Nephron (organoid): ENCODE data around the gene CYP4F11.

Experiments used
- H3K27ac Mint-ChIP-seq, 3 experiments: 2 replicates each; pipeline ENCODE4 v1.8.0; 2020; ENCODE audit warnings: mixed read lengths in 3 of 3, mild to moderate bottlenecking in 2 of 3, moderate library complexity in 1 of 3
- H3K27me3 Mint-ChIP-seq: 2 replicates; pipeline ENCODE4 v1.8.0; 2021; ENCODE audit warnings: low read depth, mild to moderate bottlenecking, moderate library complexity, mixed read lengths
- H3K36me3 Mint-ChIP-seq: 2 replicates; pipeline ENCODE4 v1.8.0; 2020; ENCODE audit warnings: low read depth, mixed read lengths
- H3K4me1 Mint-ChIP-seq: 2 replicates; pipeline ENCODE4 v1.8.0; 2020; ENCODE audit warnings: mixed read lengths
- H3K4me3 Mint-ChIP-seq, 3 experiments: 2 replicates each; pipeline ENCODE4 v1.8.0; 2020; ENCODE audit warnings: mild to moderate bottlenecking in 3 of 3, mixed read lengths in 3 of 3, moderate library complexity in 2 of 3
- H3K9me3 Mint-ChIP-seq: 2 replicates; pipeline ENCODE4 v1.8.0; 2020; ENCODE audit warnings: mixed read lengths
- TF ChIP-seq, protein P1 (sequence below), 3 experiments: fragments of 200-600 bp; sonication (generic); IDR thresholded peaks; one replicate each; pipeline ENCODE4 v1.5.0; 2021; ENCODE audit warnings: antibody characterized with exemption in 3 of 3; ENCODE audit not compliant: unreplicated experiment in 3 of 3

The CYP4F11 gene

DNA sequence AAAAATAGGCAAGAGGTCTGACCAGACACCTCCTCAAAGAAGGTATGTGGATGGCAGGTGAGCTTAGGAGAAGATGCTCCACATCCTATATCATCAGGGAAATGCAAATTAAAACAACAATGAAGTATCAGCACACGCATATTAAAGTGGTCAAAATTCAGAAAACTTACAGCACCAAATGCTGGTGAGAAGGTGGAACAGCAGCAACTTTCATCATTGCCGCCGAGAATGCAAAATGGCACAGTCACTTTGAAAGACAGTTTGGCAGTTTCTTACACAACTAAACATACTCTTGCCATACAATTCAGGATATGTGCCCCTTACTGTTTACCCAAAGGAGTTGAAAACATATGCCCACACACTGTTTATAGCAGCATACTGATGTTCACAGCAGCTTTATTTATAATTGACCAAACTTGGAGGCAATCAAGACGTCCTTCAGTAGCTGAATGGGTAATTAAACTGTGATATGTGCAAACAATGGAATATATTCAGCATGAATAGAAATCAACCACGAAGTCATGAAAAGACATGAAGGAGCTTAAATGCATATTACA is 37.0 kb upstream of the CYP4F11 start:
- Mint-ChIP-seq H3K9me3 (peaks cover 14% of the 10 kb centered on the region), H3K4me1 (no peaks in the 10 kb centered on the region), H3K27me3 (no peaks in the 10 kb centered on the region), H3K4me3 (no peak overlapping the region), H3K27ac (no peak overlapping the region), H3K36me3 (no peaks in the 10 kb centered on the region)
- TF ChIP-seq, protein P1, sequence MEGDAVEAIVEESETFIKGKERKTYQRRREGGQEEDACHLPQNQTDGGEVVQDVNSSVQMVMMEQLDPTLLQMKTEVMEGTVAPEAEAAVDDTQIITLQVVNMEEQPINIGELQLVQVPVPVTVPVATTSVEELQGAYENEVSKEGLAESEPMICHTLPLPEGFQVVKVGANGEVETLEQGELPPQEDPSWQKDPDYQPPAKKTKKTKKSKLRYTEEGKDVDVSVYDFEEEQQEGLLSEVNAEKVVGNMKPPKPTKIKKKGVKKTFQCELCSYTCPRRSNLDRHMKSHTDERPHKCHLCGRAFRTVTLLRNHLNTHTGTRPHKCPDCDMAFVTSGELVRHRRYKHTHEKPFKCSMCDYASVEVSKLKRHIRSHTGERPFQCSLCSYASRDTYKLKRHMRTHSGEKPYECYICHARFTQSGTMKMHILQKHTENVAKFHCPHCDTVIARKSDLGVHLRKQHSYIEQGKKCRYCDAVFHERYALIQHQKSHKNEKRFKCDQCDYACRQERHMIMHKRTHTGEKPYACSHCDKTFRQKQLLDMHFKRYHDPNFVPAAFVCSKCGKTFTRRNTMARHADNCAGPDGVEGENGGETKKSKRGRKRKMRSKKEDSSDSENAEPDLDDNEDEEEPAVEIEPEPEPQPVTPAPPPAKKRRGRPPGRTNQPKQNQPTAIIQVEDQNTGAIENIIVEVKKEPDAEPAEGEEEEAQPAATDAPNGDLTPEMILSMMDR (IDR thresholded peaks at IDR 0.05; ENCODE audit: unreplicated experiment in 3 of 3), result no peak

DNA sequence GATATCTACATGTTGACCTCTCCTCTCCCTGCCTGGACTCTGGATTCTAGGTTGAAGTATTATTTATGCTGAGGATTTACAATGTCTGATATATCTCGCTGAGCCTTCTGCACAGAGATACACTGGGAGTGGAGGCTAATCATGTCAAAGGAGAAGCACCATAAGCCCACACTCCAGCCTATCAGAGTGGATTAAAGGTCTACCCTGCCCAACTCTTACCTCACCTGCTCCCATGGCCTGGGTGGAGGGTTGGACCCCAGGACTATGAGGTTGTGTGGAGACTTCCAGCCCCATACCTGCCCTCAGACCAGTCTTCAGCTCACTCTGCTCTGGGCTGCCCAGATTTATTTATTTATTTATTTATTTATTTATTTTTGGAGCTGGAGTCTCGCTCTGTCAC is 29.9 kb upstream of the CYP4F11 start:
- Mint-ChIP-seq H3K9me3 (peaks cover 30% of the 10 kb centered on the region), H3K4me1 (no peaks in the 10 kb centered on the region), H3K27me3 (no peaks in the 10 kb centered on the region), H3K36me3 (no peaks in the 10 kb centered on the region), H3K4me3 (no peak overlapping the region), H3K27ac (no peak overlapping the region)
- TF ChIP-seq, protein P1 (IDR thresholded peaks at IDR 0.05; ENCODE audit: unreplicated experiment in 3 of 3), result no peak

DNA sequence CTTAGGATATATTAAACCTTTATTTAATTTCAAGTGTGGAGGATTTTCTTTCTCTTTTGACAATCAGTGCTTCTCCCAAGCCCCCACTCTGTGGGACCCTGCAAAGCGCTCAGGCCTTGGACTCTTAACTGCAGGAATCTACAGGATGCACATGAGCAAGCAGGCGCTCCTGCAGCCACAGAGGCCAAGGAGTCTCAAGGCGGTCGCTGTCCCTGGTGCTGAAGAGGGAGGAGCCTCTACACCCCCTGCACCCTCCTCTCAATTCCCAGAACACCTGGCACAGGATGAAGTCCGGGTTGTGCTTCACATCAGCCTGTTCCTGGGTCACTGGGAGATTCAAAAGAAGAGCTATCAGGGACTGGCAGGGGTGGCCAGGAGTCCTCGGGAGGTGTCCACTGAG is 28.0 kb upstream of the CYP4F11 start:
- Mint-ChIP-seq H3K4me1 (no peaks in the 10 kb centered on the region), H3K36me3 (no peaks in the 10 kb centered on the region), H3K27me3 (no peaks in the 10 kb centered on the region), H3K27ac (no peak overlapping the region), H3K9me3 (peaks cover 33% of the 10 kb centered on the region), H3K4me3 (no peak overlapping the region)
- TF ChIP-seq, protein P1 (IDR thresholded peaks at IDR 0.05; ENCODE audit: unreplicated experiment in 3 of 3), result no peak

DNA sequence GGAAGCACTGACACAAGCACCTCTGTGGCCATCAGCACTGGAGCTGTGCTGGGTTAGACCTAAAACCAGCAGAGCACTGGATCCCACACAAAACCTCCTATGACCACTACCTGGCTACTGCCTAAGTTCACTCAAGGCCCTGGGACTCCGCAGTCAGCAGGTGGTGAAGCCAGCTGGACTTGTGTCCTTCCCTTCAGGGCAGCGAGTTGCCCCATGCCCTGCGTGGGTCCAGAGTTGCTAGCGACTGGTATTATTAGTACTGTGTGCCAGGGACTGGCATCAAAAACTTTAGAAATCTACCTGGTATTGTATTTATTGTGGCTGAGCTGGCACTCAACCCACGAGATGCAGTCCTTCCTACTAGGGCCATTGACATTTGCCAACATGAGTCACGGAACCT is 20.5 kb upstream of the CYP4F11 start:
- no peak overlapping the region for H3K4me3 Mint-ChIP-seq
- no peaks in the 10 kb centered on the region for H3K4me1 Mint-ChIP-seq
- TF ChIP-seq, protein P1 (IDR thresholded peaks at IDR 0.05; ENCODE audit: unreplicated experiment in 3 of 3), result no peak
- no peaks in the 10 kb centered on the region for H3K27me3 Mint-ChIP-seq
- no peaks in the 10 kb centered on the region for H3K36me3 Mint-ChIP-seq
- H3K9me3 Mint-ChIP-seq, result peaks cover 22% of the 10 kb centered on the region
- H3K27ac Mint-ChIP-seq, result no peak overlapping the region

DNA sequence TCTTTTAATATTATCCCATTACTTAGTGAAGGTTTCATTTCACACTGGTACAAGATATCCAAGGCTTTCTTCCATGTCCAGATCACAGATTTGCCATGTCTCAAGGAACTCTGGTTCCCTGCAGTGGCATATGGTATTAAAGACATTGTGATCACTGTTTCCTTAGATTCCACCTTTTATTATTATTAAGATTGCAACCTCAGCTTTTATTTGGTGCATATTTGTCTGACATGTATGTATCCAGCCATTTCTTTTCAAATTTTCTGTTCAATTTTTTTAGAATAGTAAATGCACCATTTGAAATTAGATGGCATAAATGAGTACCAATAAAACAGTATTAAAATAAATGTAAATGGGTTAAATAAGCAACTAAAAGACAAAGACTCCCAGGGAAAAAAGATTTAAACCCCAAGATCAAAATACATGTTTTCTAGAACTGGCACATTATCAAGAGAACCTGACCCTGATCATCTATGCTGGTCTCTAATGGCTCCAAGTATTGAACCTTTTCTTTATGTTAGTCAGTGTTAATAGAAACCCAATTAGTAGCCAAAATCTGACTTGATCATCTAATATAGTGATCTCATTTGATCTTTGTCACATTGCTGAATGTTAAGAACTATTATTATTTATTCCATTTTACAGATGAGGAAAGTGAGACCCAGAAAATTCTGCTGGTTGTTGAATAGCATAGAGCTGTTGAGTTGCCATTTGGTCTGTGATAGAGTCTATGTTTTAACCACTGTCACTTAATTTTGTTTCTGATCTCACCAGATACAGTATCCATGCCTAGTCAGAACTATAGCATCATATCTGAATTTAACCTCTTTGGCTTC is 14.1 kb upstream of the CYP4F11 start, which contains the start of gene OR10H4:
Gene OR10H4 (plus strand): TSS at position 786 of the 836 bp plus-strand sequence. CDS start 0 bp downstream, at position 786.
- Mint-ChIP-seq H3K27ac (no peak within 1 kb of the TSS), H3K9me3 (peaks cover 28% of the 10 kb centered on the region), H3K4me1 (no peaks in the 10 kb centered on the region), H3K36me3 (no peaks in the 10 kb centered on the region), H3K4me3 (no peak within 1 kb of the TSS), H3K27me3 (no peaks in the 10 kb centered on the region)
- TF ChIP-seq, protein P1 (IDR thresholded peaks at IDR 0.05; ENCODE audit: unreplicated experiment in 3 of 3), result no peak
